Activated CD8-positive, alpha-beta memory T cell treated with anti-CD3 and anti-CD28 coated beads for 4 hours (primary cell): ENCODE data around the gene PARVA.
"Not testable (repeated sequence)": the region's sequence is repeated elsewhere in the genome, so short reads cannot be mapped to it uniquely, and the experiment has no call there.

Source experiments
- DNase-seq, 2 donors: peaks; one replicate each; pipeline ENCODE4 v3.0.0-alpha.2; 2020; ENCODE audit warnings: low read depth in 2 of 2

PARVA gene

DNA sequence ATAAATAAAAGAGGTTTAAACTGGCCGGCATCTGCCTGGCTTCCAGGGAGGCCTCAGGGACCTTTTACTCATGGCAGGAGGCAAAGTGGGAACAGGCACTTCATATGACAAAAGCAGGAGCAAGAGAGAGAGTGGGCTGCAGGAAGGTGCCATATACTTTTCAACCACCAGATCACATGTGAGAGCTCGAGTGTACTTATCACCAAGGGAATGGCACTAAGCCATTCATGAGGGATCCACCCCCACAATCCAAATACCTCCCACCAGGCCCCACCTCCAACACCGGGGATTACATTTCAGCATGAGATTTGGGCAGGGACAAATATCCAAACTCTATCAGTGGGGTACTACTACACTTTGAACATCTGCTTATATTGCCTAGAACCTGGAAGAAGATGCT, 126.5 kb downstream of the PARVA start:
- DNase-seq: no peak

DNA sequence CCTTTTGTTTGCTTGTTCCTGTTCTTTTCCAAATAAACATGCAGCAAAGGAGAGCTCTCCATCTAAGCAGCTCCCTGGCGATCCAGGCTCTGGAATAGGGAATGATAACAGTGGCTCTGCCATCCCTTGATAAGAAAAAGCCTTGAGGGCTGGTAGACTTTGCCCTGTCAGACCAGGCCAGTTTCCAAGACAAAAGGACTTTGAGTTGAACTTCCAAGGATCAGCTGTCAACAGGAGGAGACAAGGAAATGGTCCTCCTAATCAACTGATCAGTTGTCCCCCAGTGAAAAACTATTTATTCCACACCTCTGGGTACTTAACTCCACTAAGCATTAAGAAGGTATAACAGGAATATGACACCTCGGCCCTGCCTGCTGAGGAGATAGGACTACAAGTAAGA, 127.8 kb downstream of the PARVA start:
- no peak for DNase-seq

DNA sequence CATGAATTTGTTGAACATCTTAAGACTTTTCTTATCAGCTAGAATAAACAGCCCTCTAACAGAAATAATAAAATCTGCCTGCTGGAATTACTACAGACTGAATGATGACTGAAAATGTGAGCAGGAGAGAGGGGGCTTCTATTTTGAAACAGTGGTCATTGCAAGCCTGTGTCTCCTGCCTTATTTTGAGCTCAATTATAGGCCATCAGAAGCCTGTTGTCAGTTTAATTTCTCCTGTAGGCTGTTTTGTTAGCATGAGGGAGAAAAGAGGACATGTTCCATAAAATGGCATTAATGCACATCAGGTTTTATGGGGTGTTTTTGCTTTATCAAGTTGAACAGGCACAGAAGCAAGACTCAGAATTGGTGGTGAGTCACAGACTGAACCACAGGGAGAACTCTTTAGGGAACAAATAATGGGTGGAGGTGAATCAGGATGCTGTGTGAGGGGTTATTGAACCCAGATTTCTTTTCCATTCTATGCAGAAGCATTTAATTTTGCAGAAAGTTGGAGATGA, 129.1 kb downstream of the PARVA start:
- DNase-seq: no peak

DNA sequence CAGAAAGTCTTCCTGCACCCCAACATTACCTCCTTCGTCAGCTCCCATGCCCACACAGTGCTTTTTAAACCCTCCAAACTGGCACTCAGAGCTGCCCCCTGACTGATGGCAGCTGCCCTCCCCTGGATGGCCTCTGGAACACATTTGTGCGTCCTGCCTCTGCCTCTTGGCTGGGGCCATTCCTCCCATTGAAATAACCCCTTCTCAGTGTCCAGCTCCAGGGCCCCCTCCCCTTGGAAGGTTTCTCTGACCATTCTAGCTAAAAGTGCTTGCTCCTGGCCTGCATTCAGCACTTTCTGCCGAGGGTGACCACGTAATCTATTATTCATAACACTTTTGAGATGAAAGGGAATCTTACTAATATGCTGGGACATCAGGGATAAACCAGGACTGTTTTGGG, 130.0 kb downstream of the PARVA start:
- DNase-seq: no peak

DNA sequence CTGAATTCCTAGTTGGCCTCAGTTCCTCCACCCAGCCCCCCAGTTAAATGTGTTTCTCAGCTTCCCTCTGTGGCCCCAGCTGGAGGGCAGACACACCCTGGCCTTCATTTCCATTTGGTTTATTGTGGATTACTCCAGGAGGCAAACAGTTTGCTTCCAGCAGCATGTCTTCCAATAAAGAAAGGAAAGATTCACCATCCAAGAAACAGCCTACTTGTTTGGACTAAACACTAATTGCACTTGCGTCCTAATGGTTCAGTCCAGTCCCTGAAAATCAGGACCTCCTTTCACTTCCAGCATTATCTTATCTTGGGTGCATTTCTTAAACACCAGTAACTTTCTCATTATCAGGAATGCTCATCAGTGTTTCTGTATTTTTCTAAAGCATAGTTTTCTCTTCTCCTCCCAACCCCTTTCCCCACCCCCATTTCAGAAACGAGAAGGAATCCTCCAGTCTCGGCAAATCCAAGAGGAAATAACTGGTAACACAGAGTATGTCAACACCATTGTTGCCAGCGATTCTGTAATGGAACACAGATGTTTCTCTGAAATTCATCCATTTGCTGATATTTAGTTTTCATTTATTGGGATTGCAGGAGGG, 130.9 kb downstream of the PARVA start:
- DNase-seq: no peak

DNA sequence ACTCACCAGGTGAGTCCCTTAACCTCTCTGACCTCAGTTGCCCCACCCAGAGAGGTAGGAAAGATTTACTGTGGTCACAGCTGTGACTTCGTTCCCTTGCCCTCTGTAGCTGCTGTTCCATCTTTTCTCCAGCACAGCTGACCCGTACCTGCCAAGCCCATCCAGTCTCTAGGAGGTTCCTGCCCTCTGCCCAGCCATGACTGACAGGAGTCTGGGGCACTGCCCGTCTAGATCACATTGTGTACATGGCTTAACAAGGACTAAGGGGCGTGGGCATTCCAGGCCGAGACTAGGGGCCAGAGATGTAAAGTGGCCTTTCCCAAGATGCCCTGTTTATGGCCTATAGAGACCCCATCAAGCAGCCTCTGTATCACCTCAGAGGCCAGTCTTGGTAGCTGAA, 132.0 kb downstream of the PARVA start:
- no peak for DNase-seq

DNA sequence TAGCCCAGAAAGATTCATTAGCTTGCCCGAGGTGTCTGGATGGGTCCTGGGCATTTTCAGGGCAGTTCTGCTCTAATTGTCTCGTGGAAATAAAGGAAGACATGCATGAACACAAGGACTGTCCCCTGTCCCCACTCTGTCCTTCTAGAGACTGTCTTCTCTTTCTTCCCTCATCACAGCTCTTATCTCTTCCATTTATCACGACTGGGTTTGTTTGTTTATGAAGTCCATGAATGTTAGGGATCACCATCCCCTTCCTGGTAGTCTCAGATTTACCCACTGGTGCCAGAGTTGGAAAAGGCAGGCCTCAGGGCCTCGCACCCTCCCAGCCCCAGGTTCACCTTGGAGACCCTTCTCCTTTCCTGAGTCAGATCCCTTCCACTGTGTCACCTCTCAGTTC, 134.8 kb downstream of the PARVA start:
- no peak for DNase-seq

DNA sequence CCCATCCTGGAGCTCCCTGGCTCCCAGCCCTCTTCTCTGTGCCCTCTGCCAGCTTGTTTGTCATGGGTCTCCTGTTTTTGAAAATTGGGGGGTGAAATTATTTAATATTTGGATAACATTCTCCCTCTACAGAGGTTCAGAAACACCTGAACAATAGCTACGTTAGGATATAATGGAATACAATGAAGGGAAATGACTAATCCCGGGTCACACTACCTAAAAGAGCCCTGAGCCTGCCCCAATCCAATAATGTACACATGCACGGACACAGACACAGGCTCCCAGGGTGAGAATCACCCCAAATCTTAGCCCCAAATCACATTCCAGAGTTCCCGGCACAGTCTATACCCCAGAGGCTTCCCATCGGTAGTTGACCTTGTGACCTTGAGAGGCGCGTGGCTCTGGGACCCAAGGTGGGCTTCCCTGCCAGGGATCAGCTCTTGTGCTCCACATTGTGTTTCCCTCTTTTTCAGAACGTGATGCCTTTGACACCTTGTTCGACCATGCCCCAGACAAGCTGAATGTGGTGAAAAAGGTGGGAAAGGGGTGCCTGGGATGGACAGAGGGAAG, 135.5 kb downstream of the PARVA start:
- no peak for DNase-seq

DNA sequence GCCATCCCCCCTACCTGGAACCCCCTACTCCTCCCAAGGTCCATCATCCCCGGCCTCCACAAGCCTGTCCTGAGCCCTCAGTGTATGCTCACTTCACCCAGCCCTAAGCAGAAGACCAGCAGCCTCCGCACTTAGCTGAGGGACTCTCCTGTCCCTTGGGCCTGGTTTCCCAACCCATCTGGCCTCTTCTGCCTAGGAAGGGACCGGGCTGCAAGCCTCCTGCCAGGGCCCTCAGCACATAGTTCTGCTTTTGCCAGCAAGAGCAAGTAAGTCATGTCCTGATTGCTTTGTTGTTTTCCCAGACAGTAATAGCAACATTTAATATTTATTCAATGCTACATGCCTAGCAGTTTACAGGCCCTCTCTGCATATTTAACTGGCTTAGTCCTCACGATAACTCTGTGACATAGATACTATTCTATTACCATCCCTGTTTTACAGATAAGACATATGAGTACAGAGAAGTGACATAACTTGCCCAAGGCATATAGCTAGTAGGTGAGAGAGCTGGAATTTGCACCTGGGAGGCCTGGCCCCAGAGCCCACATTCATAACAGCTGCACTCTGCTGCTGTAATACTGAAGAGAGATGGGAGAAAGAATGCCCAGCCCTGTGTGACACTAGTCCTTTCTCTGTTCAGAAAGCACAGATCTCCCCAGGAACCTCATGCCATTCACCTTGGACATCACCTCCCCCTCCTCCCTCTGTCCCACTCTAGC, 139.2 kb downstream of the PARVA start:
- no peak for DNase-seq

DNA sequence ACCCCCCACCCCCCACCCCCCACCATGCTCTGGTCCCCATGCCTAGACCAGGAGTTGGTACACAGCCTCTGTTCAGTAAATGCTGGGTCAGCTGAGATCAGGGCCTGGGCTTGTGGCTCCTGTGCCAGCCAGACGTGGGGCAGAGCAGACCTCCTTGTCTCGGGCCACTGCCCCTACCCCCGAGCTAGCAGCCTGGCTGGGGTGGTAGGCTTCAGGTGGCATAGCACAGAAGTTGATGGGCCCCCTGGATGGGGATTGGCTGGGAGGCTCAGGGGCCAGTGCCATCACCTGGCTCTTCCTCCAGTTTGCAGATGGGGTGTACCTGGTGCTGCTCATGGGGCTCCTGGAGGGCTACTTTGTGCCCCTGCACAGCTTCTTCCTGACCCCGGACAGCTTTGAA, 139.9 kb downstream of the PARVA start:
- no peak for DNase-seq

DNA sequence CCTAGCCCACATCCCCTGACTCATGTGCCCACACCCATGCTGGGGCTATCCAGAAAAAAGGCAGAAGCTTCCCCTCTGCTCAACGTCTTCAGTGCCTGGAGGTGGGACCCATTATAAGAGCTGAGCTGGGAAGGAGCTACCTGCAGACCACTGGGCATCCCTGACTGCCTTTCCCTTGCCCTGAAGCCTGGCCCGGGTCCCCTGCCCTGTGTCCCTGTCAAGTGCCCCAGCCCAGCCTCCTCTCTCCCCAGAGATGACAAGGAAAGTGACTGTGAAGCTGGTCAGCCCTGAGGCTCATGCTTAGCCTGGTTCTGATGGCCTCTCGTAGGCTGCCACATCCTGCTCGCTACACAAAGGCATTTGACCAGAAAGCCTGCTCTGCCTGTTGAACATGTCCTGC, 140.4 kb downstream of the PARVA start:
- DNase-seq: no peak

DNA sequence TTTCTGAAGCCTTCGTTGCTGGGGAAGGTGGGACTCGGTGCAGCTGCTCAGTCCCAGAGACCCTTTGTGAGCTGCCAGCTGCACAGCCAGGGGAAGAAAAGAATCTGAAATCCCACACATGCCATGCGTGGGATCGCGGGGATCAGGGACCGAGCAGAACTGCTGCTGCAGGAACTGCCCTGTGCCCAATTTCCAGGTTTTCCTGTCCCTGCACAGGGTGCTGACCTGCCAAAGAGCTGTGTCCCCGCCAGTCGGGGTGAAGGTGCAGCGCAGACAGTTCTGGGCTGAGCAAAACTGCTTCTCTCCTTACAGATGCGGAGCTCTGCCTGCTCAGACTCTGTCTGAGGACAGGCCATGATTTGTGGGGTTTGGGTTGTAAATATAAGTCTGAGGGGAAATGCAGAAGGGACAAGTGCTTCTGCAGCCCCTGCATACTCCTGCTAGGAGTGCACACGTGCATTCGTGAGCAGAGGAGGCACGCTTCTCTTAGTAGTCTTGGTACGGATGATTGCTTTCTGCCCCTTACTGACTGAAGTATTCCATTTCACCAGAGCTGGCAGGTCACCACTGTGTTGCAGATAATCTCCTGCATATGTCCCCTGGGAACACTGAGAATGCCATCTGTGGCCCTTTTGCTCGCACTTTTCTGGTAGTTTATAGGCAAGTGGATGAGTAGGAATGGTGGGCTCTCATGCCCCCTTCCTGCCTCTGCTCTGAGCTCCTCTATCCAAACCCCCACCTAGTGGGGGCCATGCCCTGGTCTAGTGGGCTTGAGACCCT, 141.4 kb downstream of the PARVA start:
- DNase-seq: no peak

DNA sequence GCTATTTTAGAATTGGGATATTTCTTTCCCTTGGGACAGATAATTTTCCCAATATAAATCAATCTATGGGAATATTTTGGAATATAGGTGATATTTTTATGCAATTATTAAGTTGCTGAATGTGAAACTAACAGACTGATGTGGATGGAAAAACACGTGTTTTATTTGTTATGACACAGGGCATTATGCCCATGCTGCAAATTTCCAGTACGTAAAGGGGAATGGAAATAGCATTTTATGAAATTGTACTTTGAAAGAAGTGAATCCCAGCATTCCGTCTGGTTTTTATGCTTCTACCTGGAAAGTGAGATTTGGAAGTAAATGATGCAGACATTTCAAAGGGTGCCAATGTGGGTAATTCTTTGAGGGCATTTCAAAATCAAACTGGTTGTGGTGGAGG, 142.7 kb downstream of the PARVA start:
- DNase-seq: no peak

DNA sequence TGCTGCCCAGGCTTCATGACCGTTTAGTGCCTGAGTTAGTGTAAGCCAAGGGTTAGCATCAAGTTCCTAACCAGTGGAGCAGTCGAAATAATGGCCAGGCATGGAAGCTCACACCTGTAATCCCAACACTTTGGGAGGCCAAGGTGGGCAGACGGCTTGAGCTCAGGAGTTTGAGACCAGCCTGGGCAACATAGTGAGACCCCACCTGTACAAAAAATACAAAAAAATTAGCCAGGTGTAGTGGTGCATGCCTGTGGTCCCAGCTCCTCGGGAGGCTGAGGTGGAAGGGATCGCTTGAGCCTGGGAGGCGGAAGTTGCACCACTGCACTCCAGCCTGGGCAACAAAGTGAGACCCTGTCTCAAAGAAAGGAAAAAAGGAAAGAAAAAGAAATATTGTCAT, 143.2 kb downstream of the PARVA start:
- DNase-seq: not testable (repeated sequence)

DNA sequence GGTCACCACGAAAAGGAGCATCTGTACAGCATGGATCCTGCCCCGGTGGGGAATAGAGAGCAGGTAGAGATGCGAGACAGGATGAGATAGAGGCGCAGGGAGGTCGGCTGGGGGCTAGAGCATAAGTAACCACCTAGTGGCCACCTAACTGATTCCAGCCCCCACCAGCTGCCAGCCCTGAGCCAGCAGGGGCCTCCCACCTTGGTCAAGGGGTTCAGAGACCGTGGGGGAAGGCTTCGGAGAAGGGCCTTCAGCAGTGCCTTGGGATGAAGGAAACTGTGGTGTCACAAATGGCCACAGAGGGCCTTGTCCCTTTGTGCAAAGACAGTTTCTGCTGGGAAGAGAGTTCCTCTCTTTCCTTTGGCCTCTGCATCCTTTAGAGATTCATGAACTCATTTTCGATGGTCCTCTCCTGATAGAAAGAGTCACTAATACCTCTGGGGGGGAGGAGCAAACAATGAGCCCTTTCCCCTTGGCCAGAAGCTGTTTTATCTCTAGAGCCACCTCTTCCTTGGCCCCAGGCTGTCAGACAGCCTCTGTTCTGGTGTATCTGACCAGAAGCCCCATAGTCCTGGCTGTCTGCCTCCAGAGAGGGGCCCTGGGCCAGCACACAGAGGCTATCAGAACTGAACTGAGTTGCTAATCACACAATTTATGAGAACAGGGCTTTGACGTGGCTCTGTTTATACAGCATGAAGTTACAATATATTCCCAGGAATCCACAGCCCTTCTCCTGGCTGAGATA, 146.0 kb downstream of the PARVA start:
- DNase-seq: no peak

DNA sequence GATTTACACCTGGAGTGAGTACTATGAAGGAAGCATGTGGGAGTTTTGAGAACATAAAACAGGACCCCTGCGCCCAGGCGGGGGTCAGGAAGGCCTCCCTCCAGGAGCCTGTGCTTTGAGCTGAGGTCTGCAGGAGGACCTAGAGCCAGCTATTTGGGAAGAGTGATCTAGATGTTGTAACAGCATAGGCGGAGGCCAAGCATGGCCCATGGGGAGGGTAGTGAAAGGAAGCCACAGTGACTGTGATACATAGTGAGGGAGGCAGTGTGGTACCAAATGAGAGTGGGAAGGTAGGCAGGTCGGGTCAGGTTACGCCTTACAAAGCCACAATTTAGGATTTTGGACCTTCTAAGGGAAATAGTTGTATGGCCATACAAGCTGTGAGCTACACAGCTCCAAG, 147.5 kb downstream of the PARVA start:
- DNase-seq: no peak

DNA sequence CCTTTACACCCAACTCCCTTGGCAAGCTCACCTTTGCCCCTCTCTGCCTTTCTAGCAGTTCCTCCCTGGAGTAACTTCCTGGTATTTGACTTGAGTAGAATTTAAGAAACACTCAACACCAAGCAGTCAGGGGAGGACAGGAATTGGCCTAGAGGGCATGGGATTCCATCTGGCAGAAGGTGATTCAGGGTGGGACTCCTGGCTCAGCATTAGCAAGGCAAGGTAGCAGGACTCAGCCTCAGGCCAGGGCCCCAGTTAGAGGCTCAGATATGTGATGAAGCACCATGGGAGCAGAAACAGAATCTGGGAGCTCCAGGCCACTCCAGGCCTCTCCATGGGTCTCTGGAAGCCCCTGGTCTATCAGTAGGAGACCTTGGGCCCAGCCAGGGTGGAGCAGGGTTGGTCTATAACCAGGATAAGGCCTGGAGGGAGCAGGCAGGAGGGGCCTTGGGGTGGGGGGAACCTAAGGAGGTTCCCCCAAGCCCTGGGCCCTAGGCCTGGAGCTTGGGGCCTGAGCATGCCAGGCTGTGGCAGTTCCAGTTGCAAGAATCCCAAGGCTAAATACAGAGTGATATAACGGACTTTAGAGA, 148.2 kb downstream of the PARVA start:
- no peak for DNase-seq

DNA sequence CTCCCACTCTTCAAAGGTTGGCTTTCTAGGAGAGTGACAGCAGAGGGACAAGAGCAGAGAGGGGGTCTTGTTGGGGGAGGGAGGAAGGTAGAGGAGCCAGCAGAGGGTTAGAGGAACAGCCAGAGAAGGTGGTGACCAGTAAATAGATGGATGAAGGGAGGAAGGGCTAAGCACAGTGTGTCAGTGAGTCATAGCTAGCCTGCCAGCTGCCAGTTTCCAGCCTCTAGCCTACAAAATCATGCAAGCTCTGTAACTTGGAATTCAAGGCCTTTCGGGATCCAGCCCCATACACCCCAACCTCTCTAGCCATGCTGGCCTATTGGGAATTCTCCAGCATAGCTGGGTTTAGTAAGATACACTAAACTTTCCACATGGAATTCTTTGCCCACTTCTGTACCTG, 149.4 kb downstream of the PARVA start:
- no peak for DNase-seq

DNA sequence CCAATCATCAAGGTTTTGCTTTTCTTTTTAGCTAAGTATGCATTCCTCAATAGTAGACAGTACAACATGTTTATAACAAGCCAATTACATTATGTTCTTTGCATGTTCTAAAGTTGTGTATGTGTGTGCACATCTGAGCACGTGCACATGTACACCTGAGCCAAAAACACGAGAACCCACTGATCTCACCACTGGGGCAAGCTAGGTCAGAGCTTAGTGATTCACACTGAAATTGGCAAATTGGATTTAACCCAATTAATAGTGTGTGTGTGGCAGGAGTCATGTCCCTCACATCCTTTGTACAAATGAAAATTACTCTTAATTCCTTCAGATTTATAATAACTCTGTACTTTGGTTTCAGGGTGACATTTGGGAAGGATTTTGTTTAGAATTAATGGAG, 151.1 kb downstream of the PARVA start:
- no peak for DNase-seq

DNA sequence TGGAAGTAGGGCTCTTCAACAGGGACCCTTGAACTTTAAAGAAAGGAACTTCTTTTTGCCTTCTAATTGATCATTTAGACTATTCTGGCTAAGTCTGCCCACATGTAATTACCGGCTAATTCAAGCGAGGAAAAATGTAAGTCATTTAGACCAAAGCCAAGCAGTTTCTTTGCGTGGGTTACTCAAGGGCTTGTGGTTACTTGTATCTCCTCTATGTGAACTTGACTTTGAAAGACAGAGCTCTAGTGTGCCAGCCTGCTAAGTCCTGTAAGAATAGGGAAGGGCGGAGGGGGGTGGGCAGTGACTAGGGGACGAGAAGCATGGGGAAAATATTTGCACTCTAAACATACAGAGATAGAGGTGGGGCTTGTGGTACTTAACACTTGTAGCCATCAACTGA, 151.7 kb downstream of the PARVA start:
- DNase-seq: no peak

DNA sequence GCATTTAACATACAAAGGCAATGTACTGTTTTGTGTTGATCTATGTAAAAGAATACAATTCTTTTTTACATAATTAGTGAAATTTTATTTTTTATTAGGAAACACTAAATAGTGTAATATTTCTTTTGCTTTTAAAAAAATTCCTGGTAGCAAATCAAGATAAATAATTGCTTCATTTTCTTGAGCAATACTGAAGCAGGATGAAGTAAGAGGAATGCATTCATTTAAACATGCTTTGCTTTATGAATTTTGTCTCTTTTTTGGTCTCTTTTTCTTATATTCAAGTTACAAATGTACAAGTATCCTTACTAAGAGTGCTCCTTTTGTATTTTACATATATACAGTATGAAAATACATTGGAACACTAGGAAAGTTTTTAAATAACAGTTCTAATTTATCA, 152.4 kb downstream of the PARVA start:
- DNase-seq: no peak

DNA sequence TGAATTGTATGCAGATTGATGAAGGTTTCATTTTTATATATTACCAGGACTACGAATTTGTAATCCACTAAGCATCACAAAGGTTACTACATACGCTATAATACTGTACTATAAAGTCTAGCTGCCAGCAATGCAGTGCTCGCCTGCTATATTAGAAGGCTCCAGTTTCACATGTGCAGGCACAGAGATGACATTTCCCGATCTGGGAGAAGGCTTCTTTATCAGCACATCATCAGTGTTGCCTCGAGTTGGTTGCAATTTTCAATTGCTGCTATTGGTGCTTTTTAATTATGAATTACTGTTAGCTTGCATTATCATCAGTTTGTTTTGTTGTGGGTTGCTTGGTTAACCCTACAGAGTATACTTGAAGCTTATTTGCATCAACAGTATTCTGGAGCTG, 153.6 kb downstream of the PARVA start:
- DNase-seq: no peak
